OCI-LY7 (cell line): ENCODE measurements around the gene HLCS.

Experiments used
- EZH2phosphoT487 ChIP-seq: fragments of 200-600 bp; sonication (generic); IDR thresholded peaks from 2 replicates; pipeline ENCODE4 v1.6.1; 2018; ENCODE audit warnings: low read depth, borderline replicate concordance, mild to moderate bottlenecking, mixed run types, antibody characterized with exemption, low read length, moderate library complexity, mixed read lengths
- TF ChIP-seq, protein P1 (sequence below): fragments of 200-600 bp; sonication (generic); conservative IDR thresholded peaks from 2 replicates; pipeline ENCODE4 v1.5.1; 2014; ENCODE audit warnings: mild to moderate bottlenecking, antibody characterized with exemption, low read length, moderate library complexity, mixed read lengths

DNA sequence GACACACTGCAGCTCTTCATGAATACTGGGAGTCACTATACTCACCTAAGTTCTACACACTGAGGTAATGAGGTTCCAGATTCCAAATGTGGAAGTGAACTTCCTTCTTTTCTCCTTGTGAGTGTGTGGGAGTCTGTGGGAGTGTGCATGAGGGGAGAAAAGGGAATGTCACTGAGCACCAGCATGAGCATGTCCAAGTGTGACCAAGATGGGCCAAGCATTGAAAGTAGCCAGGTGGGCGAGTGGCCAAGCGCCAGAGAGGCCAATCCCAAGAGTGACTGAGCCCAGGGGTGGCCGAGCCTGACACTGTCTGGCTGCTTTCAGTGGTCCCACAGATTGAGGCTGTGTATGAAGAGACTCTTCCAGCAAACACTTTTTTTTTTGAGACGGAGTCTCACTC lies 132.3 kb downstream of the HLCS start:
- TF ChIP-seq, protein P1, sequence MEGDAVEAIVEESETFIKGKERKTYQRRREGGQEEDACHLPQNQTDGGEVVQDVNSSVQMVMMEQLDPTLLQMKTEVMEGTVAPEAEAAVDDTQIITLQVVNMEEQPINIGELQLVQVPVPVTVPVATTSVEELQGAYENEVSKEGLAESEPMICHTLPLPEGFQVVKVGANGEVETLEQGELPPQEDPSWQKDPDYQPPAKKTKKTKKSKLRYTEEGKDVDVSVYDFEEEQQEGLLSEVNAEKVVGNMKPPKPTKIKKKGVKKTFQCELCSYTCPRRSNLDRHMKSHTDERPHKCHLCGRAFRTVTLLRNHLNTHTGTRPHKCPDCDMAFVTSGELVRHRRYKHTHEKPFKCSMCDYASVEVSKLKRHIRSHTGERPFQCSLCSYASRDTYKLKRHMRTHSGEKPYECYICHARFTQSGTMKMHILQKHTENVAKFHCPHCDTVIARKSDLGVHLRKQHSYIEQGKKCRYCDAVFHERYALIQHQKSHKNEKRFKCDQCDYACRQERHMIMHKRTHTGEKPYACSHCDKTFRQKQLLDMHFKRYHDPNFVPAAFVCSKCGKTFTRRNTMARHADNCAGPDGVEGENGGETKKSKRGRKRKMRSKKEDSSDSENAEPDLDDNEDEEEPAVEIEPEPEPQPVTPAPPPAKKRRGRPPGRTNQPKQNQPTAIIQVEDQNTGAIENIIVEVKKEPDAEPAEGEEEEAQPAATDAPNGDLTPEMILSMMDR = no peak
- no peak for TF ChIP-seq EZH2phosphoT487
